ENCODE data around the gene ZNF189. TPM values are rescaled to one million over a fixed set of nuclear protein-coding genes. Genes with fewer than 3 reads are reported as not detected.

ZNF189 gene
- total RNA-seq, 1 experiment from 2014 or later, result 15.8 TPM

- Histone ChIP-seq H3K79me2 (ENCODE audit: insufficient read depth, low read length) (no peaks in the 10 kb centered on the region), H2BK15ac (ENCODE audit: low read depth, low read length) (no peak overlapping the region), H3K23me2 (ENCODE audit: insufficient read length, low read depth, low read length, poor library complexity, severe bottlenecking) (no peaks in the 10 kb centered on the region), H4K91ac (ENCODE audit: insufficient read length, low read depth, low read length) (no peak overlapping the region), H3K4me1 (ENCODE audit: insufficient read depth, low read length) (no peaks in the 10 kb centered on the region), H2BK12ac (ENCODE audit: insufficient read length, low read depth, low read length) (no peak overlapping the region), H2BK5ac (ENCODE audit: insufficient read length, low read length) (no peak overlapping the region), H2BK20ac (ENCODE audit: low read depth, low read length, poor library complexity, severe bottlenecking) (no peak overlapping the region), H3K14ac (ENCODE audit: insufficient read depth, low read length) (no peak overlapping the region), H3K79me1 (ENCODE audit: insufficient read depth, low read depth, low read length, poor library complexity, severe bottlenecking) (no peaks in the 10 kb centered on the region), H3K56ac (ENCODE audit: insufficient read length, low read depth, low read length) (no peak overlapping the region), H3K9me3 (ENCODE audit: control insufficient read depth, low read depth, low read length) (no peaks in the 10 kb centered on the region), H3K4me2 (ENCODE audit: insufficient read depth, insufficient read length, low read length) (no peak overlapping the region), H4K8ac (replicated peaks; ENCODE audit: insufficient read length, low read depth, low read length) (no peak overlapping the region), H3K27ac (ENCODE audit: insufficient read length, low read depth, low read length) (no peak overlapping the region), H2AFZ (ENCODE audit: low read length) (no peak overlapping the region), H3T11ph (ENCODE audit: low read length) (no peak overlapping the region), H3K4ac (ENCODE audit: low read depth, low read length) (no peak overlapping the region), H3K18ac (ENCODE audit: insufficient read length, low read depth, low read length) (no peak overlapping the region), H3K27me3 (ENCODE audit: insufficient read depth, low read length) (no peaks in the 10 kb centered on the region), H3K9ac (ENCODE audit: extremely low read depth, insufficient read length, low read length) (no peak overlapping the region), H2BK120ac (ENCODE audit: low read depth, low read length, poor library complexity, severe bottlenecking) (no peak overlapping the region), H3K23ac (ENCODE audit: insufficient read length, low read depth, low read length) (no peak overlapping the region), H4K20me1 (ENCODE audit: control insufficient read depth, insufficient read depth, insufficient read length) (no peaks in the 10 kb centered on the region), H2AK5ac (ENCODE audit: insufficient read length, low read length) (no peak overlapping the region), H4K5ac (ENCODE audit: insufficient read length, low read depth, low read length) (no peak overlapping the region)
- no peak overlapping the region for H3K4me3 Mint-ChIP-seq
- peaks cover 7 to 22% (median 18%) of the 10 kb centered on the region in 3 experiments; a peak in 6 of 7 replicates for H3K36me3 Mint-ChIP-seq (ENCODE audit: insufficient read depth in 1 of 3, low read depth in 3 of 3)
- peaks cover 3% of the 10 kb centered on the region; the same call in 1 of the 2 replicates for H3K27me3 Mint-ChIP-seq (ENCODE audit: low read depth)
- no CpG with 5 or more reads among the region's 4 CpGs for WGBS (ENCODE audit: extremely low coverage, insufficient read length, low lambda C conversion rate)
- no peak for TF ChIP-seq CTCF (conservative IDR thresholded peaks at IDR 0.05)
- no peak overlapping the region for H3K27ac Mint-ChIP-seq
- peaks cover 9 to 19% of the 10 kb centered on the region in 2 experiments for H3K4me1 Mint-ChIP-seq
- peaks cover 22 to 26% of the 10 kb centered on the region in 2 experiments for H3K9me3 Mint-ChIP-seq
- no peak for DNase-seq
Observed at GRCh38 chr9:101451498-101451897, 52.8 kb downstream of the ZNF189 start.
